ENCODE data around the gene JMJD6.

Gene JMJD6

GRCh38 chr17:76678330-76678729 is 48.1 kb downstream of the JMJD6 start:
- DNase-seq = no peak

DNA sequence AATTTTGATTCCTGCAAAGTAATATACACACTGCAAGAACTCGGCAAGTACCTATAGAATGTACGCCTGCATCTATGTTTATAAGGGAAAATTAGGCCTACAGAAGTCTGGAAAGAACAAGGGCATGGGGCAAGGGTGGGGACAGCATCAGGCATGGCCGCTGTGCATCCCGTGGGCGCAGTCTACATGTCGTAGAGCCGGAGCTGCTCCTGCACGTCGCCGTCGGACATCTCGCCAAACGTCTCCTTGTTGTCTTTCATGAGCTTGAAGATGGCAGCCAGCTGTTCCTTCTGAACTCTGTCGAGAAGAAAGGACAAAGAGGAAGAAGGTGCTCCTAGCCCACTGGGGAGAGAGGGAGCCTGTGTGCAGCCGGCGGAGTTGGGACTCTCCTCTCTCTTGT is 49.0 kb downstream of the JMJD6 start:
- no peak for DNase-seq

- DNase-seq = no peak
Observed at GRCh38 chr17:76676629-76677028, 49.8 kb downstream of the JMJD6 start.

DNA sequence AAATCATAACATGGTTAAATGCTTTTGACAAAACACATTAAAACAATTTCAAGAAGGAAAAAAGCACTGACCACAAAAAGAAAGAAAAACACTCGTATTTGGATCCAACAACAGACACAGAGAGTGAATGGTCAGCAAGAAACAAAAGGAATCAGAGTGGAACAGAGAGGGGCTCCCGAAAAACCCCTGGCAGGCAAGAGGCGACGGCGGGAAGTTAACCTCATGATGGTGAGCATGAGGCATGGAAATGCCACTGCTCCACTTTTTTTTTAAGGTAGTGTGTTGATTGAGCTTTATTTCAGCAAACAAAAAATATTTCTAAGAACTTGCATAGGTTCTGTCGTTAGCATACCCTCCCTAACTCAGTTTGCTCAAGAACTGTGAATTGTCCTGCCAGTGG is 50.8 kb downstream of the JMJD6 start:
- DNase-seq = no peak

GRCh38 chr17:76674600-76674999 is 51.8 kb downstream of the JMJD6 start:
- no peak for DNase-seq

DNA sequence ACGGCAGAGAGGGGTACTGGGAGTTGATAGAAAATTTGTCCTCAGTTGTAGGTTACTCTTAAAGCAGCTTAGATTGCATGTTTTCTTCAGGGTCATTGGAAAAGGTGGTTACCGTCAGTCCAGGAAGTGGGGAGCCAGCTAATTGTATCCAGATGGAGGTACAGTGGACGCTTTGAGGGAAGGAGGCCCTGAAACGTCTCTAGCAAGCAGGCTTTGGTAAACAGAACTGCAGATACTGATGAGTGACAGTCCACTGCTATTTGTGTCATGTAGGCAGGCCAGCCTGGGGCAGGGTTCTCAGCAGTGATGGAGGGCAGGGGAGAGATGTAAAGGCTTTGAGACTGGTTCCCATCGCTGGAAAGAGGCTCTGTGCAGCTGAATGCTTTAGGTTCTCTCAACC is 52.7 kb downstream of the JMJD6 start:
- DNase-seq = no peak

DNA sequence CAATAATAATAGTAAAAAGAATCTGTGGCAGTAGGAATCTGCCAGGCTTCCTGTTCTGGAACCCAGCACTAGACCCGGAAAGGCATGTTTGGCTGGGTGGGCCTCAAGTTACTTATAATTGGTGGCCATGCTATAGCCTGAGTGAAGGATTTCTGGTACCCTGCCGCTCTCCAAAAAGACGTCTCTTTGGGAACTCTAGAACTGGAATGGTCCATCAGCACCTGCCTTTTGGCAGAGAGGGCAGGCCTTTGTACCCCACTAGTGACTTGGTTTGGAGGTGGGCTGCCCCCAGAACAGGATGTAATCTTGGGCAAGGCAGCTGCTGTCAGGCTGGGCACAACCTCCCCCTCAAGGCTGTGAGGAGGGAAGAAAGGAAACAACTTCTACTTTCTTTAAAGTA is 53.5 kb downstream of the JMJD6 start:
- no peak for DNase-seq

GRCh38 chr17:76672270-76672851 is 54.0 kb downstream of the JMJD6 start:
- no peak for DNase-seq

- no peak for DNase-seq
Observed at GRCh38 chr17:76671912-76672262, 54.5 kb downstream of the JMJD6 start.

DNA sequence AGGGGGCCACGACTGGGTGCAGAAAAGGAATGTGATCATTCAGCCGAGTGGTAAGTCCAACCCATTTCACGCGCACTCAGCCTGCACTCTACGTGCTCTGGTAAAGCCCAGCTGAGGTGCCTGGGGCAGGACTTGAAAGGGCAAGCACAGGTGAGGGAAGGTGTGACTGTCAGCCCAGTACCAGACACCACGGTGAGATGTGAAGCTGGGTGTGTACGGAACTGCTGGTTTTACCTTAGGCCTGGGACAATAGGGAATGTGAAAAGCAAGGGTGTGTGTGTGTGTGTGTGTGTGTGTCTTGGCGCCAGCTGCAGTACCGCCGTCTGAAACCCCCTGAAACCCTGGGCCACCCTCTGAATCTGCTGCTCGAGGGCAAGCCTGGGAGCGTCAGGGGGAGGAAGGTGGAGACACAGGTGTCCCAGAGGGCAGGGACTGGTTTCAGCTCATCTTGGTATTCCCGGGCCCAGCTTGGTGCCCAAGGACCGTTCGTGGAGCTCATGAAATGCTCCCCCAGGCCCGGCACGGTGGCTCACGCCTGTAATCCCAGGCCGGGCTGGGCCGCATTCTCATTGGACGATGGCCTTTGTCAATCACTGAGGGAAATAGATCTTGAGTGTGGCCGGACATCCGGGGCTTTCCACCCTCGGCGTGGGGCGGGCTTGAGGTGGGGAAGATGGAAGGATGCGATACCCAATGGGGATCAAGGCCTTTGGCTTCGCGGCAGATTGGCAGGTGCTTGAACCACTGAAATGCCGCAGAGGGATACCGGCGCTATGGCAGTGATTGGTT is 55.1 kb downstream of the JMJD6 start:
- DNase-seq = peak; percentile 99

GRCh38 chr17:76670718-76671122 is 55.7 kb downstream of the JMJD6 start:
- no peak for DNase-seq

DNA sequence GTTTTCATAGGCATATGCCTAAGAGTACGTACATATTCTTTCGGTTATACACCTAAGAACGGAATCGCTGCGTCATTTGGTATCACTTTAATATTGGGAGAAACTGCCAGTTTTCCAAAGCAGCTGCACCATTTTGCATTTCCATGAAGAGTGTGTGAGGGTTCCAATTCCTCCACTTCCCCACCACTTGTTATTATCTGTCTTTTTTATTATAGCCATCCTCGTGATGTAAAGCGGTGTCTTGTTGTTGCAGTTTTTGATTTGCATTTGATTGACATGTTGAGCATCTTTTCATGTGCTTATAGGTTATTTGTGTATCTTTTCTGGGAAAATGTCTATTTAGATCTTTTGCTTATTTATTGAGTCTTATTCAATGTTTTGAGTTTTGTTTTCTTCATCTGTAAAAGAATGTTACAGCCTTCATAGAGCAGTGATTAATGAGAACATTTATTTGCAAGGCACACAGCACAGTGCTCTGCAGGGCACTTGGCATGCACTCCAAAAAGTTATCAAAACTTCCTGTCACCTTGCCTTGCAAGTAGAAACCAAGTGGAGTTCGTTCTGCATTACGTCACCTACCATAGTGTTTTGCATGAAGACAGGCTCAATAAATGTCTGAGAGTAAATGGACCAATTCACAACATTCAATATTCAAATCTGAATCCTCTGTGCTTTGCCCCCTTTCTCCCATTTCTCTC is 56.2 kb downstream of the JMJD6 start:
- no peak for DNase-seq

Data from NK-92 treated with Interleukin-12 subunit alpha and Interleukin-12 subunit beta, amount 100 ng/mL, for 24 hours (cell line).